Thyroid gland (tissue), 4 donors: Measurements from ENCODE around the gene AJAP1.

Experiments
- POLR2A ChIP-seq, 2 donors: fragments of 450-650 bp; IDR thresholded peaks; one replicate each; pipeline ENCODE4 v1.6.1; 2017; ENCODE audit warnings: antibody characterized with exemption in 2 of 2, mild to moderate bottlenecking in 2 of 2, moderate library complexity in 1 of 2
- TF ChIP-seq, protein P1 (sequence below), 6 experiments: fragments of 200-600 bp in 3 of 6; fragments of 450-650 bp in 3 of 6; sonication (generic) in 3 of 6; IDR thresholded peaks; one replicate each; pipeline ENCODE4 v1.5.1; 2016 to 2019; ENCODE audit warnings: antibody characterized with exemption in 6 of 6, mild to moderate bottlenecking in 2 of 6, inconsistent platforms in 1 of 6, moderate library complexity in 1 of 6

DNA sequence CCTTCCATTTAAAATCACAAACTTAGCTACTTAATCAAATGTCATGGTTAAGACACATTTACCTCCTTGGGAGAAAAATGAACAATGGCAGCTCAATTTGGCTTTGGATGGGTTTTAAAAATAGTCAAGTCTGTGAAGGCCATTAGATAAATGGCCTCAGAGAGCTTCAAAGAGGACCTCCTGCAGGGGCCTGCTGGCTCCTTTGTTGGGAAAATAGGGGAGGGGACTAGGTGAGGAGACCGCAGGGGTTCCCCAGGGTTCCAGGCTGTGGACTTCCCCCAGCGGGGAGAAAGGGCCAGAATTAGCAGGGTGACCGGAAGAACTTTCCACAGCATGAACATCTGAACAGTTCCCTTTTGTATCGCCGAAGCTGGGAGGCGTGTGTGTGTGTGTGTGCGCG is 3.4 kb upstream of the AJAP1 start:
- TF ChIP-seq, protein P1, sequence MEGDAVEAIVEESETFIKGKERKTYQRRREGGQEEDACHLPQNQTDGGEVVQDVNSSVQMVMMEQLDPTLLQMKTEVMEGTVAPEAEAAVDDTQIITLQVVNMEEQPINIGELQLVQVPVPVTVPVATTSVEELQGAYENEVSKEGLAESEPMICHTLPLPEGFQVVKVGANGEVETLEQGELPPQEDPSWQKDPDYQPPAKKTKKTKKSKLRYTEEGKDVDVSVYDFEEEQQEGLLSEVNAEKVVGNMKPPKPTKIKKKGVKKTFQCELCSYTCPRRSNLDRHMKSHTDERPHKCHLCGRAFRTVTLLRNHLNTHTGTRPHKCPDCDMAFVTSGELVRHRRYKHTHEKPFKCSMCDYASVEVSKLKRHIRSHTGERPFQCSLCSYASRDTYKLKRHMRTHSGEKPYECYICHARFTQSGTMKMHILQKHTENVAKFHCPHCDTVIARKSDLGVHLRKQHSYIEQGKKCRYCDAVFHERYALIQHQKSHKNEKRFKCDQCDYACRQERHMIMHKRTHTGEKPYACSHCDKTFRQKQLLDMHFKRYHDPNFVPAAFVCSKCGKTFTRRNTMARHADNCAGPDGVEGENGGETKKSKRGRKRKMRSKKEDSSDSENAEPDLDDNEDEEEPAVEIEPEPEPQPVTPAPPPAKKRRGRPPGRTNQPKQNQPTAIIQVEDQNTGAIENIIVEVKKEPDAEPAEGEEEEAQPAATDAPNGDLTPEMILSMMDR (IDR thresholded peaks at IDR 0.05), result no peak
- no peak for TF ChIP-seq POLR2A (IDR thresholded peaks at IDR 0.05)
